Measurements from ENCODE around the gene HOXC5. TPM values are rescaled to one million over a fixed set of nuclear protein-coding genes. Genes with fewer than 3 reads are reported as not detected.

The HOXC5 gene
- total and polyA plus RNA-seq, 4 donors = not detected

DNA sequence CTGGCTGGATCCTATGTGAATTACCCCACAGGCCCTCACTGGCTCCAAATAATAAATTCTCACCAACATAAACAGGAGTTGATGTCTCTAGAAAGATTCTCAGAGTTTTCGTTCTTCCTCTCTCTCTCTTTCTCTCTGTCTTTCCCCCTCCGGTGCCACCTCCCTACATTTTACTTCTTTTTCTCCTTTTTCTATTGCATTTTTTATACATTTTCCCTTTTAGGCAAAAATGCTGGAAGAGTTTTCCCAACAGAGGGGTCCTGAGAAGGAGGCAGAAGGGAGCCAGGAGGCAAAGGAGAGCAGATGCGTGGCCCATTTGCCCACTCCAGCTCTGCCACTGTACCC lies 5.4 kb upstream of the HOXC5 start (continued):
- TF ChIP-seq REST (IDR thresholded peaks at IDR 0.05) = no peak

DNA sequence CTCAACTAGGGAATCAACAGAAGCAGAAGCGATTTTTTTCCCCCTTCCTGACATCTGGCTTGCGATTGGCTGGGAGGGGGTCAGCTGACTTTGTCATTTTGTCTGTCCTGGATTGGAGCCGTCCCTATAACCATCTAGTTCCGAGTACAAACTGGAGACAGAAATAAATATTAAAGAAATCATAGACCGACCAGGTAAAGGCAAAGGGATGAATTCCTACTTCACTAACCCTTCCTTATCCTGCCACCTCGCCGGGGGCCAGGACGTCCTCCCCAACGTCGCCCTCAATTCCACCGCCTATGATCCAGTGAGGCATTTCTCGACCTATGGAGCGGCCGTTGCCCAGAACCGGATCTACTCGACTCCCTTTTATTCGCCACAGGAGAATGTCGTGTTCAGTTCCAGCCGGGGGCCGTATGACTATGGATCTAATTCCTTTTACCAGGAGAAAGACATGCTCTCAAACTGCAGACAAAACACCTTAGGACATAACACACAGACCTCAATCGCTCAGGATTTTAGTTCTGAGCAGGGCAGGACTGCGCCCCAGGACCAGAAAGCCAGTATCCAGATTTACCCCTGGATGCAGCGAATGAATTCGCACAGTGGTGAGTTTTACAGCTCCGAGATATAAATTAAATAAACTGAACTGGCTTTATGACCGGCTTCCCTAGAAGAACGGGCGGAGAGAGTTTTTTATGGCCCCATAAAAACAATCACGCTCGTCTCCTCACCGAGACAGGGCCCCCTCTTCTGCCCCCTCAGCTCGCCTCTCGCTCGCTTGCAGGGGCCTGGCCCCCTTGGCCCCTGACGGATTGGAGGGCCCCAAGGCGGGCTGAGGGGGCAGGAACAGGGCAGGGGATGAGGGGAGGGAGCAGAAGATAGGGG lies 4.3 kb upstream of the HOXC5 start, which contains the start of gene HOXC6:
Gene HOXC6, plus strand, starts transcription at position 127 of the 888 bp plus-strand sequence. Its CDS starts 82 bp downstream, at position 209.
- WGBS = 6% methylated on average over 36 of the region's 36 CpGs
- no peak within 1 kb of the TSS for H3K4me3 ChIP-seq (ENCODE audit: low read depth in 1 of 3, low read length in 3 of 3)
- H3K36me3 ChIP-seq (ENCODE audit: control insufficient read depth in 4 of 4, insufficient read depth in 3 of 4, low read depth in 1 of 4, low read length in 3 of 4) = no peaks in the 10 kb centered on the region
- H3K9ac ChIP-seq (ENCODE audit: low read depth in 1 of 2, low read length in 2 of 2) = no peak within 1 kb of the TSS
- no peak within 1 kb of the TSS for H3K27ac ChIP-seq (ENCODE audit: low read depth in 1 of 2, low read length in 2 of 2)
- peaks cover 0 to 15% (median 4%) of the 10 kb centered on the region in 4 donors for H3K4me1 ChIP-seq (ENCODE audit: control insufficient read depth in 4 of 4, insufficient read depth in 4 of 4, low read length in 3 of 4)
- TF ChIP-seq REST (IDR thresholded peaks at IDR 0.05) = no peak
- no peak for TF ChIP-seq FOXA2 (IDR thresholded peaks at IDR 0.05)
- TF ChIP-seq HNF4G (IDR thresholded peaks at IDR 0.05) = no peak
- no peak for TF ChIP-seq TAF1 (conservative IDR thresholded peaks at IDR 0.05)
- TF ChIP-seq, protein P1, sequence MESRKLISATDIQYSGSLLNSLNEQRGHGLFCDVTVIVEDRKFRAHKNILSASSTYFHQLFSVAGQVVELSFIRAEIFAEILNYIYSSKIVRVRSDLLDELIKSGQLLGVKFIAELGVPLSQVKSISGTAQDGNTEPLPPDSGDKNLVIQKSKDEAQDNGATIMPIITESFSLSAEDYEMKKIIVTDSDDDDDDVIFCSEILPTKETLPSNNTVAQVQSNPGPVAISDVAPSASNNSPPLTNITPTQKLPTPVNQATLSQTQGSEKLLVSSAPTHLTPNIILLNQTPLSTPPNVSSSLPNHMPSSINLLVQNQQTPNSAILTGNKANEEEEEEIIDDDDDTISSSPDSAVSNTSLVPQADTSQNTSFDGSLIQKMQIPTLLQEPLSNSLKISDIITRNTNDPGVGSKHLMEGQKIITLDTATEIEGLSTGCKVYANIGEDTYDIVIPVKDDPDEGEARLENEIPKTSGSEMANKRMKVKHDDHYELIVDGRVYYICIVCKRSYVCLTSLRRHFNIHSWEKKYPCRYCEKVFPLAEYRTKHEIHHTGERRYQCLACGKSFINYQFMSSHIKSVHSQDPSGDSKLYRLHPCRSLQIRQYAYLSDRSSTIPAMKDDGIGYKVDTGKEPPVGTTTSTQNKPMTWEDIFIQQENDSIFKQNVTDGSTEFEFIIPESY (IDR thresholded peaks at IDR 0.05) = no peak
- no peak for TF ChIP-seq YY1 (IDR thresholded peaks at IDR 0.05)
- TF ChIP-seq RXRA (IDR thresholded peaks at IDR 0.05) = no peak
- no peak for TF ChIP-seq ATF3 (IDR thresholded peaks at IDR 0.05)
- no peak for TF ChIP-seq EGR1 (IDR thresholded peaks at IDR 0.05; ENCODE audit: low read depth in 2 of 2)
- no peak for TF ChIP-seq SP1 (IDR thresholded peaks at IDR 0.05)
- TF ChIP-seq JUND (IDR thresholded peaks at IDR 0.05) = no peak
- DNase-seq (ENCODE audit: low spot score) = no peak
- H3K9me3 ChIP-seq (ENCODE audit: control insufficient read depth in 4 of 4, low read length in 3 of 4) = peaks cover 0 to 3% (median 0%) of the 10 kb centered on the region in 4 donors
- peaks cover 13 to 46% (median 31%) of the 10 kb centered on the region in 4 donors for H3K27me3 ChIP-seq (ENCODE audit: control insufficient read depth in 4 of 4, insufficient read depth in 4 of 4, low read length in 3 of 4)

Data from liver (tissue), 9 donors.